B cell (primary cell): ENCODE measurements around the gene SUCLG2.

Experiments used
- CTCF ChIP-seq: fragments of 200-600 bp; IDR thresholded peaks from one replicate; pipeline ENCODE4 v1.8.0; 2022; ENCODE audit warnings: antibody characterized with exemption, mild to moderate bottlenecking
- EZH2 ChIP-seq: IDR thresholded peaks from 2 replicates; pipeline ENCODE4 v1.6.1; 2012; ENCODE audit warnings: borderline replicate concordance, low read depth, mild to moderate bottlenecking, moderate library complexity, low read length; ENCODE audit not compliant: insufficient read depth, poor library complexity, severe bottlenecking

DNA sequence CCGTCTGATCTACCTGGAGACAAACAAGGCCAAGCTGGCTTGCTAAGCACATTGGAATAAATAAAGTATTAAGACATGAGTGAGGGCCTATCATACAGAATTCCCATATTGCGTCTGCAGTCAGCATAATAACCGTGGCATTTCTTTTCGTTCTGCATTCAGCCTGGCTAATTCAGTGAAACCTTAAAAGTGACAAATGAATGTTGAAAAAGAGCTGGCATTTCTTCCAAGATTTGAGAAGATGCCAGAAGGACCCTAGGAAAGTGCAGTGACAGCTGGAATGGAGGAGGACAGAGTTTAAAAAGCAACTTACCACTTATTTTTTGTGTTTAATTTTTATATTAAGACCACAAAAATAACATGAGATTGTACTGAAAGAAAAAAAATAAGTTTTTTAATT, 67.1 kb downstream of the SUCLG2 start:
- TF ChIP-seq CTCF (no peak), EZH2 (no peak)
